ENCODE measurements around the gene RNF103.

Gene RNF103

DNA sequence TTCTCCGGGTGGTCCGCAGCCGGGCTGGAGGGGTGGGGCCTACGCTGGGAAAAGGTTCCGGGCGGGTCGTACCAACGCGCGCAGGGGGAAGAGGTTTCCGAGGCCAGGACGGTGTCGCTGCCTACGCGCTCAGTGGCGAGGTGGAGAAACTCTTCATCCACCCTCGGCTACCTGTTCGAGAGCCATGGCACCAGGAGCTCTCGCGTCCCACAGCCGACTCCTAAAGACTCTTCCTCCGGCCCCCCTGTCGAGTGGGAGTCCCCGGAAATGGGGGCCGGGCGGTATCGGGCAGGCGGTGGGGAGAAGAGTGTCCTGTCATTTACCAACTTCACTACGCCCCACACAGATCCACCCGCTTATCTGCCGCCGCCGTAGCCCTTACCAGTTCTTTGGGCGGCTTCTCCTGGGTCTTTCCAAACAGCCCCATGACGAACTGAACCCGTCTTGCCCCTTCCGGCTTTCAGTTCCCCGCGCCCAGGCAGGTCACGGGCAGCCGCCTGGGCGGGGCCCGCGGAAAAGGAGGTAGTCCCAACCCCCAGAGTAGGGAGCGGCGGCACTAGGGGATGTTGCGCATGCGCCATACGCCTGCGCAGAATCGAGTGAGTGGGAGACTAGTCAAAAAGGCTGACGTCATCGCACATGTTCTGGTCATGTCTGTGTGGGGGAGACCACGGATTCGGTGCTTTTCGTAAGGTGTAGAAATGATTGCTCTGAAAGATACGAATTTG, 60.6 kb downstream of the RNF103 start, which contains the start of gene CHMP3:
TSS of gene CHMP3 (minus strand) at position 522 of the 728 bp plus-strand sequence. CDS start at position 427, 95 bp downstream.
- DNase-seq, result peak; percentile 98

DNA sequence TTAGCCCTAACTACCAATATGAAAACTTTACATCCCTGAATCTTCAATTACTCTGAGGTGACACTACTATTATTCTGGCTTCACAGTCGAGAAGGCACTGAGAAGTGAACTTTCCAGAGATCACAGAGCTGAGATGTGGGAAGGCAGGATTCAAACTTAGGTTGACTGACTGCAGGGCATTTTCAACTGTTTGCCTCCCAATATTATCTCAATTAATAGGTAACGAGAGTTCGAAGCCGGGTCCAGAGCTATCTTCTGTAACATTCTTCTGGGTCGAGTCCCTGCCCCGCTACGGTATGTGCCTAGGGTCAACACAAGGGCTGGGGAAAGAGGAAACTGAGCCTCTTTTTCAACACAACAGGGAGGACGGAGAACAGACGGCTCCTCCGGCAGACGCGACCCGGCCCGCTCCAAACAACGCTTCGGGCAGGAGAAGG, 61.2 kb downstream of the RNF103 start:
- no peak for DNase-seq

DNA sequence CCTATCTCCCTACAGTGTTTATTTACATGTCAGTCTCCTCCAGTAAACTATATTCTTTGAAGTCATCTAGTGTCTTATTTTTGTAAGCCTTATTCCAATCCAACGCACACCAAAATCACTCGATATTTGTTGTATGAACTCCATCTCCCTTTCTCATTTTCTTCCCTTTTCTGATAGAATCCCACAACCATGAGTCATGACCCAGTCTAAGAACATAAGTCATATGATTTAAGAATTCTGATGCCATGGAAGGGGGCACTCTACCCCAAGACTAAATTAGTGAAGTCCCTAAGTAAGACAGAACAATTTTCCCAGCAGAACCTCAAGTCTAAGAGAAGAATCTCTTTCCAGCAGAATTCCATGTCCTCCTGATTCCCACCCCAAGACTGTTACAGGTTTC, 65.8 kb downstream of the RNF103 start:
- no peak for DNase-seq

DNA sequence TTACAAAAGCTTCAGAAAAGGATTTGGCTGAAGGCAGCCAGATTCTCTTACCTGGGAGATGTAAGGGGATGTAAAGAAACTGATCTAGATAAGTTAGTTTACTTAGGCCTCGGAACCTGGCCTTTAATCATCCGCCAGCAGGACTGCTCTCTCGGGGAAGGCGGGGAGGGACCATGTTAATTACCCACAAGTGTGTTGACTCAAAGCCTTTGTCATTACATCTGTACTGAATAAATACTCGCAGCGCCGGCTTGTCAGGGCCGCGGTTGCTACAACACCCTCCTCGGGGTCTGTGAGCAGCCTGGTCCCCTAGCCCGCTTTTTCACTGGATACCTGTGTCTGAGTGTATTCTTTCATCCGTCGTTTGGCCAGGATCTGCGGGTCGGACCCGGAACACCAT, 67.2 kb downstream of the RNF103 start:
- no peak for DNase-seq

Data from stimulated activated CD4-positive, alpha-beta T cell treated with anti-CD3 and anti-CD28 coated beads, Interleukin-1b, Interleukin-23, amount 100 ng/mL, for 48 hours (primary cell).